Astrocyte of the cerebellum (primary cell): ENCODE results near the gene LPAR3.

Experiments
- DNase-seq: peaks from one replicate; pipeline ENCODE4 v3.0.0-alpha.2; 2011; ENCODE audit warnings: low read depth
- H3K4me3 ChIP-seq: 2 replicates; pipeline ENCODE4 v1.5.1; 2011; ENCODE audit warnings: mild to moderate bottlenecking, low read depth, low read length, moderate library complexity
- CTCF ChIP-seq: IDR thresholded peaks from 2 replicates; pipeline ENCODE4 v1.5.1; 2012; ENCODE audit warnings: low read length, low read depth, moderate library complexity, mild to moderate bottlenecking; ENCODE audit errors: missing control alignments
- in situ Hi-C: cut with HindIII; loops from 2 replicates; pipeline ENCODE4 v1.10.0; 2017; ENCODE audit warnings: low sequenced_read_pairs

LPAR3 gene

GRCh38 chr1:84861988-84862644 is 30.9 kb downstream of the LPAR3 start:
- in situ Hi-C loops: no loop called here
- no peak for DNase-seq
- H3K4me3 ChIP-seq: no peak overlapping the region
- TF ChIP-seq CTCF: no peak

GRCh38 chr1:84861516-84861915 is 31.5 kb downstream of the LPAR3 start:
- in situ Hi-C loops: no loop called here
- DNase-seq: no peak
- no peak overlapping the region for H3K4me3 ChIP-seq
- no peak for TF ChIP-seq CTCF

GRCh38 chr1:84859866-84860265 is 33.1 kb downstream of the LPAR3 start:
- in situ Hi-C loops: no loop called here
- TF ChIP-seq CTCF: no peak
- no peak overlapping the region for H3K4me3 ChIP-seq
- no peak for DNase-seq

GRCh38 chr1:84857906-84858305 is 35.1 kb downstream of the LPAR3 start:
- in situ Hi-C loops: no loop called here
- DNase-seq: no peak

GRCh38 chr1:84856726-84857270 is 36.2 kb downstream of the LPAR3 start:
- H3K4me3 ChIP-seq: no peak overlapping the region
- DNase-seq: no peak
- no peak for TF ChIP-seq CTCF
- in situ Hi-C loops: no loop called here

More at GRCh38 chr1:84857906-84858305, 35.1 kb downstream of the LPAR3 start:
- H3K4me3 ChIP-seq: no peak overlapping the region
- TF ChIP-seq CTCF: no peak

GRCh38 chr1:84855691-84856630 is 37.0 kb downstream of the LPAR3 start:
- in situ Hi-C loops: no loop called here
- no peak overlapping the region for H3K4me3 ChIP-seq
- TF ChIP-seq CTCF: no peak
- no peak for DNase-seq
